ENCODE data around the gene ASPG.

ASPG gene

GRCh38 chr14:104076743-104077142, 8.8 kb upstream of the ASPG start:
- no peak for DNase-seq

GRCh38 chr14:104078031-104078455, 7.5 kb upstream of the ASPG start:
- DNase-seq: peak; percentile 89

- DNase-seq: no peak
Observed at GRCh38 chr14:104080376-104081260, 4.9 kb upstream of the ASPG start.

- no peak for DNase-seq
Observed at GRCh38 chr14:104081261-104081835, 4.2 kb upstream of the ASPG start.

- no peak for DNase-seq
Observed at GRCh38 chr14:104081951-104082464, 3.5 kb upstream of the ASPG start.

- DNase-seq: no peak
Observed at GRCh38 chr14:104082807-104083206, 2.7 kb upstream of the ASPG start.

- DNase-seq: no peak
Observed at GRCh38 chr14:104084251-104085002, 1.1 kb upstream of the ASPG start.

GRCh38 chr14:104085889-104086201, 345 bp downstream of the ASPG start:
- DNase-seq: no peak

- DNase-seq: no peak
Observed at GRCh38 chr14:104086210-104086660, 735 bp downstream of the ASPG start.

GRCh38 chr14:104086661-104087461, 1.4 kb downstream of the ASPG start:
- DNase-seq: no peak

GRCh38 chr14:104087505-104087904, 2.0 kb downstream of the ASPG start:
- DNase-seq: no peak

- DNase-seq: no peak
Observed at GRCh38 chr14:104087981-104088850, 2.7 kb downstream of the ASPG start.

- DNase-seq: no peak
Observed at GRCh38 chr14:104090071-104090748, 4.7 kb downstream of the ASPG start.

GRCh38 chr14:104091061-104091926, 5.8 kb downstream of the ASPG start:
- DNase-seq: no peak

GRCh38 chr14:104091927-104092771, 6.6 kb downstream of the ASPG start:
- no peak for DNase-seq

- DNase-seq: no peak
Observed at GRCh38 chr14:104092931-104093365, 7.4 kb downstream of the ASPG start.

GRCh38 chr14:104093366-104094055, 8.0 kb downstream of the ASPG start:
- no peak for DNase-seq

- DNase-seq: no peak
Observed at GRCh38 chr14:104094056-104094708, 8.7 kb downstream of the ASPG start.

All from OCI-M1 (cell line).